ENCODE results near the gene TTYH2.

TTYH2 gene

DNA sequence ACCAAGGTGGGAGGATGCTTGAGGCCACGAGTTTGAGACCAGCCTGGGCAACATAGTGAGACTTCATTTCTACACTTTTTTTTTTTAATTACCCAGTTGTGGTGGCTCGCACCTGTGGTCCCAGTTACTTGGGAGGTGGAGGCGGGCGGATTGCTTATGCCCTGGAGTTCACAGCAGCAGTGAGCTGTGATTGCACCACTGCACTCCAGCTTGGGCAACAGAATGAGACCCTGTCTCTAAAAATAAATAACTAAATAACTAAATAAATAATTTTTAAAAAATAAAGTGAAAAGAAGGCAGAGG, 70.0 kb downstream of the TTYH2 start:
- ChIA-PET CTCF (interaction anchor here (1.4 to 2.6 kb wide), 3 partner anchors 12 to 70 kb away, joined by 3 to 29 read pairs (median 16); no protein-coding TSS in a partner anchor), POLR2A (interaction anchor here (0.6 kb wide), 1 partner anchor 13 kb away, joined by 5 read pairs; no protein-coding TSS in a partner anchor)
- TF ChIP-seq, protein P1, sequence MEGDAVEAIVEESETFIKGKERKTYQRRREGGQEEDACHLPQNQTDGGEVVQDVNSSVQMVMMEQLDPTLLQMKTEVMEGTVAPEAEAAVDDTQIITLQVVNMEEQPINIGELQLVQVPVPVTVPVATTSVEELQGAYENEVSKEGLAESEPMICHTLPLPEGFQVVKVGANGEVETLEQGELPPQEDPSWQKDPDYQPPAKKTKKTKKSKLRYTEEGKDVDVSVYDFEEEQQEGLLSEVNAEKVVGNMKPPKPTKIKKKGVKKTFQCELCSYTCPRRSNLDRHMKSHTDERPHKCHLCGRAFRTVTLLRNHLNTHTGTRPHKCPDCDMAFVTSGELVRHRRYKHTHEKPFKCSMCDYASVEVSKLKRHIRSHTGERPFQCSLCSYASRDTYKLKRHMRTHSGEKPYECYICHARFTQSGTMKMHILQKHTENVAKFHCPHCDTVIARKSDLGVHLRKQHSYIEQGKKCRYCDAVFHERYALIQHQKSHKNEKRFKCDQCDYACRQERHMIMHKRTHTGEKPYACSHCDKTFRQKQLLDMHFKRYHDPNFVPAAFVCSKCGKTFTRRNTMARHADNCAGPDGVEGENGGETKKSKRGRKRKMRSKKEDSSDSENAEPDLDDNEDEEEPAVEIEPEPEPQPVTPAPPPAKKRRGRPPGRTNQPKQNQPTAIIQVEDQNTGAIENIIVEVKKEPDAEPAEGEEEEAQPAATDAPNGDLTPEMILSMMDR (IDR thresholded peaks at IDR 0.05; ENCODE audit: control extremely low read depth, extremely low read depth, low read depth, missing control alignments): no peak
- no peak for DNase-seq (ENCODE audit: extremely low spot score)

DNA sequence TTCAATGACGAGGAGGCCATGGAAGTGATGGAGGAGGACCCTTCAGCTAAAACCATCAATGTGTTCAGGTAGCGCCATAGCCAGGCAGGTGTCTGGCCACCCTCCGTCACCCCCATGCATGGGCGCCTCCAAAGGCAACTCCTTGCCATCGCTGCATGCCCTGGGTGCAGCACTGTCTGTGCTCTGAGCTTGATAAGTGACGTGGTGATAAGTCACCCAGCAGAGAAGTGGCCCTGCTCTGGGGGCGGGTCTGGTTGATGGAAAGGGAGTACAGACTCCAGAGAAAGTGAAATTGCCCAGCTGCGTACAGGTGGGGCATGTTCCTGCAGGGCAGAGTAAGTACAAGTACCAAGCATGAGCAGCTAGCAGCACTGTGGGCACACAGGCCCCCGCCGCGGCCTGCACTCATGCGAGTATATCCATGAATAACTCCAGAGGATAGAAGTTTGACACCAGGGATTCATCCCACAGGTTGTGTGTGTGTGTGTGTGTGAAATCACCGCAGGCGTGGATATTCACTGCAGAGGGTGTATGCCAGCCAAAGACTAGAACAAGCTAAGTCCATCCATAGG, 73.7 kb downstream of the TTYH2 start:
- TF ChIP-seq, protein P1 (IDR thresholded peaks at IDR 0.05; ENCODE audit: control extremely low read depth, extremely low read depth, low read depth, missing control alignments): no peak
- ChIA-PET POLR2A (no interaction called here), CTCF (interaction anchor here (2.0 kb wide), 1 partner anchor 11 kb away, joined by 4 read pairs; no protein-coding TSS in a partner anchor)
- no peak for DNase-seq (ENCODE audit: extremely low spot score)

DNA sequence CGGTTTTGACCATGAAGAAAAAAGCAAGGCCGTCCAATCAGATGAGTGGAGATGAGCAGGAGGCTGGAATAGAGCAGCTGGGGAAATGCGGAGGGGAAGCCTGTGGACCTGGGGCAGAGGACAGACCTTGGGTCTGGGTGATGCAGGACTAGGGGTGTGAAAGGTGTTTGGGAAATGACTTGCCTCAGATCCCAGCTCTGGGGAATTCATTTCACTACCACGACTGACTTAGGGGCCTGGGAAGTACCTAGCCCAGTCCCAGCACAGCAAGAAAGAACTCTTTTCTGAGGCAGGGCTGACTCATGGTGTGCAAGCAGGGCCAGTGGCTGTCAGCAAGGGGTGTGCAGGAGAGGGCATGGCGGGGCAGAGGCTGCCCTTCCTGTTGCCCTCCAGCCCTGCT, 75.4 kb downstream of the TTYH2 start:
- peak; percentile 61 for DNase-seq (ENCODE audit: extremely low spot score)
- ChIA-PET CTCF (interaction anchor here (0.9 to 1.2 kb wide), 2 partner anchors 79 to 81 kb away, joined by 3 read pairs; partner anchors contain the start of gene GPR142), POLR2A (no interaction called here)
- TF ChIP-seq, protein P1 (IDR thresholded peaks at IDR 0.05; ENCODE audit: control extremely low read depth, extremely low read depth, low read depth, missing control alignments): no peak

DNA sequence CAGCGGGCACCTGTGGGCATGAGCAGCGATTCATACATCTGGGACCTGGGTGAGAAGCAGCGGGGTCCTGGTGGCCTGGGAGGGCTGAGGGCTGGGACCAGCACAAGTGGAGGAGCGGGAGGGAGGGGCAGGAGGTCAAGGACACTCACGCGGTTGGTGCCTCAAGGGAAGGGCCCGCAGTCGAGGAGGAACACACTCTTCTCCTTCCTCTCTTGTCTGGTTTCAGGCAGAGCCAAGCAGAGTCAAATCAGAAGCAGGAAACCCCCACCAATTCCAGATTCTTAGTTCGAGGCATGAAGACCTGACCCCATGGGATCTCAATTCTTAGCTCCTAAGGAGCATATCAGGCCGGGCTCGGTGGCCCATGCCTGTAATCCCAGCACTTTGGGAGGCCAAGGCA, 76.3 kb downstream of the TTYH2 start:
- POLR2A ChIA-PET: no interaction called here

DNA sequence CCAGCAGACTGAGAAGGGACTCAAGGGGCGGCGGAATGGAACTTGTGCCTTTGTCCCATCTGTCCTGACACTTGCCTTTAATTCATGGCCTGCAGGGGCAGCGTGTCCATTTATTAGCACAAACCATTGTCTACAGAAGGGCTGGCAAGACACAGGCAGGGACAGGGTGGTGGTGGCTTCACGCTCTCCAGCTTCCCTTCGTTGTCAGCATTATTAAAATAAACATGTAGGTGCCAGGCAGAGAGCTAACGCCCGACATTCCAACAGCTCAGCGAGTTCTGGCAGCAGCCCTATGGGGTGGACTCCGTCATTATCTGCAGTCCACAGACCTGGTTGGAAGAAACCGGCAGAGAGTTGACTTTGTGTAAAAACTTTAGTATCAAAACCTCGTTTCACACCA, 77.0 kb downstream of the TTYH2 start:
- ChIA-PET POLR2A (no interaction called here), CTCF (interaction anchor here (1.8 kb wide), 1 partner anchor 11 kb away, joined by 5 read pairs; no protein-coding TSS in a partner anchor)
- TF ChIP-seq, protein P1 (IDR thresholded peaks at IDR 0.05; ENCODE audit: control extremely low read depth, extremely low read depth, low read depth, missing control alignments): no peak
- DNase-seq (ENCODE audit: extremely low spot score): no peak

More for the DNA sequence above, 76.3 kb downstream of the TTYH2 start:
- TF ChIP-seq, protein P1 (IDR thresholded peaks at IDR 0.05; ENCODE audit: control extremely low read depth, extremely low read depth, low read depth, missing control alignments): no peak
- DNase-seq (ENCODE audit: extremely low spot score): no peak
- CTCF ChIA-PET: interaction anchor here (1.8 kb wide), 1 partner anchor 11 kb away, joined by 5 read pairs; no protein-coding TSS in a partner anchor

DNA sequence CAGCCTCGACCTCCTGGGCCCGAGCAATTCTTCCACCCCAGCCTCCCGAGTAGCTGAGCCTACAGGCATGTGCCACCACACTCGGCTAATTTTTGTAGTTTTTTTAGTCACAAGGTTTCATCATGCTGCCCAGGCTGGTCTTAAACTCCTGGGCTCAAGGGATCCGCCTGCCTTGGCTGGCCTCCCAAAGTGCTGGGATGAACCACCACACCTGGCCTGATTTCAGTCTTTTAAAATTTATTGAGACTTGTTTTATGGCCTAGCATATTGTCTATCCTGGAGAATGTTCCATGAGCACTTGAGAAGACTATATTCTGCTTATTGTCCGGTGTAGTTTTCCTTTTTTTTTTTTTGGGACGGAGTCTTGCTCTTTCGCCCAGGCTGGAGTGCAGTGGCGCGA, 79.1 kb downstream of the TTYH2 start:
- TF ChIP-seq, protein P1 (IDR thresholded peaks at IDR 0.05; ENCODE audit: control extremely low read depth, extremely low read depth, low read depth, missing control alignments): no peak
- POLR2A ChIA-PET: no interaction called here
- no peak for DNase-seq (ENCODE audit: extremely low spot score)
- CTCF ChIA-PET: interaction anchor here (1.9 kb wide), 1 partner anchor 8 kb away, joined by 11 read pairs; no protein-coding TSS in a partner anchor
